GM21526 (cell line): Measurements from ENCODE around the gene IMP3.

Experiments
- ATAC-seq: cut with Tn5 transposase; IDR thresholded peaks from one replicate; pipeline ENCODE4 v1.9.1; 2021; ENCODE audit warnings: moderate library complexity; ENCODE audit not compliant: unreplicated experiment, low FRiP score

Gene IMP3

GRCh38 chr15:75673426-75674235, 33.6 kb upstream of the IMP3 start:
- ATAC-seq: no peak

GRCh38 chr15:75672646-75673425, 32.8 kb upstream of the IMP3 start:
- no peak for ATAC-seq

GRCh38 chr15:75671730-75672602, 31.9 kb upstream of the IMP3 start:
- ATAC-seq: no peak

DNA sequence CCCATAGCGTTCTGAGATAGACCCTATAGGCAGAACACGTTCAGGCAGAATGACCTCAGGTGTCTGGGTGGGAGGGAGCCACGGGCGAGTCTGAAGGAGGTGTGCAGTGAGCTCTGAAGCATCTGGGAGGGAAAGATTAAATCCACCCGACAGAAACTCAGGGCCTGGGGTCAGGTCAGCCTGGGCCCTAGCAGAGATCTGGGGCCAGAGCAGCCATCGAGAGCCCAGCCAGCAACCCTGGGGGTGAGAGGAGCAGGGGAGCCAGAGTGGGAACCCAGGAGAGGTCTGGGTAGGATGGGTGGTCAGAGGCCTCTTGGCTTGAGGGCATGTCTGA, 29.8 kb upstream of the IMP3 start:
- ATAC-seq: no peak

DNA sequence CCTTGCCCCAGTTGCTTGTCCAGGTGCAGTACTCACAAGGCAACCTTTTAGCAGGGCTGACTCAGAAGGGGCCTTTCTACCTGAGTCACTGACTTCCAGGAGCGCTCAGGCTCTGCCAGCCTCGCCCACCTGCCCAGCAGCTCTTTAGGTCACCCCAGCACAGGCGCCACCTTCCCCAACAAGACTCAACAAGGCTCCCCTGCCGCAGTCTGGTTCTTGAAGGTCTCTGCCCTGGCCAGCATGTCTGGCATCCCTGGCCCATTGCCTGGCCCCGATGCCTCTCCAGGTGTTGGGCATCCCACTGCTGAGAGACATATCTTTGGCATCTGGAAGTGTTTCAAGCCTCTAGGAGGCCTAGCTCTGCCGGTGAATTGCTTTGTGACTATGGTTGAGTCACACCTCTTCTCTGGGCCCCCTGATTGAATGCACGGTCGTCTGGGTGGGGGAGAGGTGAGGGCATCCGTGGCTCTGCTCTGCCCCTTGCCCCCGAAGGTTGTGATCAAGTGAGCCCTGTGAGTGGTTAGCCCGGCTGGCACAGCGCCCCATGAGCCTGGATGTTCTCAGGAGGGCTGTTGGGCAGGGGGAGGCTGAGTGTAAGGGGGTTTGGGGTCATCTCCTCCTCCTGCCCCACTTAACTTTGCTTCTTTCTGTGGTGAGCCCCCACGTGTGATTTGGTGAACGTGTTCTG, 29.3 kb upstream of the IMP3 start:
- no peak for ATAC-seq

DNA sequence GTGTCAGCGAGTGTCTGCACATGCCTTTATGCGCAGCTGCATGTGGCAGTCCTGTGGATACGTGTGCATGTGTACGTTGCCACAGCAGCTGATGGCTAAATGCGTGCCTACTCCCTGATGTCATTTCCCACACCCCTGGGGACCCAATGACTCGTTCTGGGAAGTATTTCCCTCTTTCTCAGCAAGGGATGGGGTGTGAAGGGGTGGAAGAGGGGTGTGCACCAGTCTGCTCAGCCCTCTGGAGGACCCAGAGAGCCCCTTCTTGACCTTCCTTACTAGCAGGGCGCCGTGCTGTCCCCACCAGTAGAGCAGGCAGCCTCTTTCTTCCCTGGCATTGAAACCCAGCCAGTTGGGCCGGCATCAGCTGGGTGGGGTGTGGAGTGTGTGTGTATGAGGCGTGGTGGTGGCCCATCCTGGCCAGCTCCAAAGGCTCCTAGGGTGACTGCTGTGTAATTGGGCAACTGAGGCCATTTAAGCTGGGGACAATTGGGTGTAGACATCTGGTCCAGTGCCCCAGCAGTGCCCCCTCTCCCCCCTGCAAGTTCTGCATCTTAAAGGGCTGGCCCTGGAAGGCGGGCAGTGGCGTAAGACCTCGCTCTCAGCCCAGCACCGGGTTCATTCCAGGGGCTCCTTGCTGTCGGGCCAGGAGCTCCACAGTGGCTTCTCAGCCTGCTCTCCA, 26.9 kb upstream of the IMP3 start:
- no peak for ATAC-seq

DNA sequence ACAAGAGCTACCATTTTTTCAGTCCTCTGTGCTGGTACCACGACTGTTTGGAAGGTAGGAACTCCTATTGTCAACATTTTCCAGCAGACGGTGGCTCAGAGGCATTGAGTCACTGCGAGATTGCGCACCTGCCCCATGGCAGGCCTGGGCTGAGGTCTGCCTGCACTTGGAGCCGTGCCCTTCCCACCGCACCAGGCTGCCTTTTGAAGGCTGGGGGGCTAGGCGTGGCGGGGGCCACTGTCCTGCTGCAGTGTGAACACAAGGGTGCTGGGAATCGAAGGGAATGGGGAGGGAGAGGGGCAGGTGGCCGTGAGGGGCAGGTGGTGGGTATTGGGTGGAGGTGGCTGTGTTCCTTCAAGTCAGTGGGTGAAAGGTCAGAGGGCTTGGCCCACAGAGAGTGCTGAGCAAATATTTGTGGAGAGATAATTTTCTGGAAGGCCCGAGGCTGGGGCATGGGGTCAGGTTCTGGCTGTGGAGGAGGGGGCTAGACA, 24.0 kb upstream of the IMP3 start:
- no peak for ATAC-seq

DNA sequence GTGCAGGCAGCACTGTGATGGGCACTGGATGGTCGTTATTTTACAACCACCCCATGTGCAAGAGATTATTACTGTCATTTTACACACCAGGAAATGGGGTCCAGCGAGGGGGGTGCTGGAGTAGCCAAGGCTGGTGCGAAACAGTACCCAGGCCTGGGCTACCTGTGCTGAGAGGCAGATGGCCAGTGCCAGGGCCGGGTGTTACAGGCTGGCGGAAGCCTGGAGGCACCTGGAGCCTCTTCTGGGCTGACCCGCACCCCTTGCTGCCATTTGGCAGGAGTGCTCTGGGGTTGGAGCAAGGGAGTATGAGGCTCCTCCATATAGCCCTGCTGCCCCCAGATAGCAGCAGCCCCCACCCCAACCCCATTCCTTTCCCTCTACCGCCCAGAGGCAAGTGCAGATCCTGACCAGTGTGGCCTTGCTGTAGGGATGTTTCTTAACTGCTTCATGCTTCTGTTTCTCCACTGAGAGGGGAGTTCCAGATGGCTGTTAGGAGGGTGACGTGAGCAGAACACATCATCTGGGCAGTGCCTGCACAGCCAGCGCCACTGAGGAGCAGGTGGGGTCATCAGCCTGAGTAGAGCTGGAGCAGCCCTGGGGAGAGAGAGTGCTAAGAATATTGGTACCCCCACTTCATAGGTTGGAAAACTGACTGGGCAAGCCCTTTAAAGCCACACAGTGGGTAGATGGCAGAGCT, 22.9 kb upstream of the IMP3 start:
- ATAC-seq: no peak

GRCh38 chr15:75661756-75662140, 21.7 kb upstream of the IMP3 start:
- ATAC-seq: no peak

DNA sequence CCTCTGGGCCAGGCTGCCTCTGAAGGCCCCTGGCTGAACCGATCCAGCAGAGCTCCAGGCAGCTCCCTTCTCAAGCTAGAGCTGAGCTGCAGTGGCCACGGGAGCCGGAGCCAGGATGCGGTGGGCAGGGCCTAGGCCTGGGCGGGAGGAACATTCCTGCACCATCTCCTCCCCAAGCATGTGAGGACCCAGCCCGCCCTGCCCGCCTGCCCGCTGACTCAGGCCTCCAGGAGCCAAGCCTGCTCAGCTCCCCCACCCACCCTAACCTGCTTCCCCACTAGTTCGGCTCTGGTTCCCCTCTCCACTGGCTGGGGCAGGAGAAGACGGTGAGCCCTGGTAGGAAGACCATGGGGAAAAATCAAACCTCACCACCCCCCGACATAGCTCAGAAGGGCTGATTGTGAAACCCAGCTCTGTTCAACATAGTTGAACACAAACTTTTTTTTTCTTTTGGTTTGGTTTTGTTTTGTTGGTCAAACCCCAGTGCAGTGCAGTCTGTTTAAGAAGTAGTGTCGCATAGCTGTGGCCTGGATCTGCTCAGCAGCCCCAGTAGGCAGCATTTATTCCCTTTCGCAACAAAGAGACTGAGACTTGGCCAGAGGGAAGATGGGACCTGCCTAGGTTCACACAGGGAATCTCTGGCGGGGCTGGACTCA, 21.2 kb upstream of the IMP3 start:
- no peak for ATAC-seq

DNA sequence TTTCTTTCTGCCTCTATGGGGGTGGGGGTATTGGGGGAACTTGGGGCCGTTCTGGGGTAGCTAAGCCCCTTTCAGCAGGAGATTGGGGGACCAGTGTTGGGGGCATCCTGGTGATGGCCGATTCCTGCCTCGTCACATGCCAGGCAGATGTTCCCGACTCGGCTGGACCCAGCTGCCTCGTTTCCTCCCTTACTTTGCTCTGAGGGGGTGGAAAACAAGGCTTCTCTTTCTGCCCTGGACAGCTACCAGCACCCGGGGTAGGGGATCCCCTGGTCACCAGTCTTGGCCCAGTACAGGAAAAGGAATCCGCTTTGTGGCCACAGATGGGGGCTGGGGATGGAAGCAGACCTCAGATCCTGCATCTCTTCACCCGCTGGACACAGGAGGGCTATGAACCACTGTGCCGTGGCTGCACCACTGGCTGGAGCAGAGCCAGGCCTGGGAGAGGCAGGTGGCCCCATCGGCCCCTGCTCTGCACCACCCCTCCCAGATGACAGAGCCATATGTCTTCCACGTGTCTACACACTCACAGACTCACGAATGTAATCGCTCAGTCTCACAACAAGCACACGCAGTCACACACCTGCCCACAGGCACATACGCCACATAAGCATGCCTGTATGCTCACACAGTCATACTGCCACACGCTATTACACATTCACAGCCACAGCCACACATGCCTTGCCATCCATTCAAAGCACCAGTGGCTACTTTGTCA, 20.1 kb upstream of the IMP3 start:
- ATAC-seq: no peak

DNA sequence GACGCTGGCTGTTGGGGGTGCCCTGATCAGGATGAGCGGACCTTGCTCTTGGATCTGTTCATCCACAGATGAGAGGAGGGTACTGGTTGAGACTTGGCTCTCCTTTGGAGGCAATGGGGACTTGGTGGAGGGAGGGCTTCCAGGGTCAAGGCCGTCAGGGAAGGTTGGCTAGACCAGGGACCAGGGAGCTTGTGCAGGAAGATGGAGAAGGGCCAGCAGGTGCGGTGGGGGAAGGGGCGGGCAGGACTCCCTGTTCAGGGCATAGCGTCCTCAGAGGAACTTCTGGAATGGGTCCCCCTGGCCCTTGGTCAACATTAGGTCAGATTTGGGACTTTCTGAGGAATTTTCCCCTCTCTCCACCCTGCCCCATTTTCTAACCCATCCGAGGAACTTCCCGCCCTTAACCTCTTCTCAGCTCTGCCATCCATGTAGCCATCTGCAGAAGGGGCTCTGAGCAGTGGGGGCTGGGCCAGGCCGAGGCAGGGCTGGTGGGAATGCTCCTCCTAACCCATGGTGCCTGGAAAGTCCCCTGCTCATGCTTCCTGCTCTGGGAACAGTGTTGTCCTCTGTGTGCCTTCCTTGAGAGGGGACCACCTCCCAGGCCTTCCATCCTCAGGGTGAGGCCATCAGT, 19.2 kb upstream of the IMP3 start:
- no peak for ATAC-seq

DNA sequence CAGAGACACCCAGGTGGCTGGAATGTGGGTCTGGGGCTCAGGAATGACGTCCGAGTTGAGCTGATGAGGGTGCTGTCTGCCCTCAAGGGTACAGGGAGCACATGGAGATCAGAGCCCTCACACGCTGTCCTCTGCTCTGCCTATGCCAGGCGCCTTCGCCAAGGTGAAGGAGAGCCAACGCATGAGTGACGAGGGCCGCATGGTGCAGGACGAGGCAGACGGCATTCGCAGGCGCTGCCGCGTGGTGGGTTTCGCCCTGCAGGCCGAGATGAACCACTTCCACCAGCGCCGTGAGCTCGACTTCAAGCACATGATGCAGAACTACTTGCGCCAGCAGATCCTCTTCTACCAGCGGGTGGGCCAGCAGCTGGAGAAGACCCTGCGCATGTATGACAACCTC, 16.8 kb upstream of the IMP3 start:
- no peak for ATAC-seq

GRCh38 chr15:75656331-75656730, 16.3 kb upstream of the IMP3 start:
- ATAC-seq: no peak

- ATAC-seq: no peak
These were observed 15.9 kb upstream of the IMP3 start for GRCh38 chr15:75655931-75656330.

DNA sequence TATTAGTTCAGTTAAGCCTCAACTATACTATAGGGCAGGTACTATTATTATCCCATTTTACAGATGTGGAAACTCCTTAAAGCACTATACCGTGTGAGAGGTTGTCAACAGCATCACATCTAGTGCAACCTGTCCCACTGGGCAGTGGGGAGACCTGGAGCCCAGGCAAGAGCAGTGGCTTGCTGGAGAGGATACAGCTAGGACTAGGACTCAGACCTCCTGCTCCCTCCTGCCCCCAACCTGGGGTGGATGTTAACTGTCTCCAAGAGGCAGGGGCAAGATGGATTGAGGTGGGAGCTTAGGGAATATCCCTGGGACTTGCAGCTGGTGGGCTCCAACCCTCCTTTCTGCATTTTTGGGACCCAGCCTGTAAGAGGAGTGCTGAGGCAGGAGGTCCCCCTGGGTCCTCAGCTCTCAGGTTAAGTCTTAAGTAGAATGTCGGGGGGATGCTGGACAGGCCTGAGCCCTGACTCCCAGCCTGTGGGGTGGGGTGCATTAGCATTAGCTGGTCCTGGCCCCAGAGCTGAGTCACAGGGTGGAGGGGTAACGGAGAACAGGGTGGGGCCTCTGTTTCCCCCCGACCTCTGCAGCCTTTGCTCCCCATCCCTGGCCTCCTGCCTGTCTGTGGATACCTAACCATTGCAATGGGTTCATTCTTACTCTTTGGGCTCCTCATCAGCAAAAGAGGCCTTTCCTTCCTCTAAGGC, 14.3 kb upstream of the IMP3 start:
- ATAC-seq: no peak

GRCh38 chr15:75653347-75653913, 13.4 kb upstream of the IMP3 start:
- ATAC-seq: no peak
